Stomach (tissue), 9 donors: ENCODE measurements around the gene PRKCZ. TPM values are rescaled to one million over a fixed set of nuclear protein-coding genes. Genes with fewer than 3 reads are reported as not detected.

Experiments used
- DNase-seq, 2 donors: peaks; one replicate each; pipeline versions ENCODE4 v3.0.0 to v3.0.0-alpha.2; 2013 to 2019
- H3K27ac ChIP-seq, 5 donors: fragments of 200-600 bp in 4 of 5; sonication (generic) in 4 of 5; one replicate each; pipeline ENCODE4 v1.5.1; 2013 to 2019; ENCODE audit warnings: mild to moderate bottlenecking in 1 of 5, moderate library complexity in 1 of 5
- H3K27me3 ChIP-seq, 3 donors: fragments of 200-600 bp; sonication (generic); one replicate each; pipeline ENCODE4 v1.5.1; 2017 to 2019; ENCODE audit warnings: mixed run types in 1 of 3
- H3K36me3 ChIP-seq, 4 donors: fragments of 200-600 bp; sonication (generic); 1 replicate in 3 of 4; 2 replicates in 1 of 4; pipeline ENCODE4 v1.5.1; 2016 to 2019
- H3K4me1 ChIP-seq, 4 donors: fragments of 200-600 bp; sonication (generic); one replicate each; pipeline ENCODE4 v1.5.1; 2016 to 2019
- H3K4me3 ChIP-seq, 4 donors: fragments of 200-600 bp; sonication (generic) in 3 of 4; one replicate each; pipeline ENCODE4 v1.5.1; 2016 to 2019; ENCODE audit warnings: mild to moderate bottlenecking in 1 of 4
- H3K9me3 ChIP-seq, 4 donors: fragments of 200-600 bp; sonication (generic); one replicate each; pipeline ENCODE4 v1.5.1; 2016 to 2019
- CTCF ChIP-seq, 7 experiments: fragments of 450-650 bp in 4 of 7; fragments of 200-600 bp in 3 of 7; sonication (generic) in 3 of 7; IDR thresholded peaks; one replicate each; pipeline ENCODE4 v1.5.1; 2016 to 2019; ENCODE audit warnings: antibody characterized with exemption in 7 of 7, control low read depth in 2 of 7, mild to moderate bottlenecking in 1 of 7
- EP300 ChIP-seq: sonication (generic); formaldehyde crosslinking; IDR thresholded peaks from one replicate; pipeline ENCODE4 v1.6.1; 2017; ENCODE audit warnings: antibody characterized with exemption
- POLR2A ChIP-seq, 4 donors: fragments of 450-650 bp; IDR thresholded peaks; one replicate each; pipeline ENCODE4 v1.6.1; 2016; ENCODE audit warnings: antibody characterized with exemption in 4 of 4, control low read depth in 2 of 4, mild to moderate bottlenecking in 1 of 4, moderate library complexity in 1 of 4
- POLR2AphosphoS5 ChIP-seq, 3 donors: sonication (generic); formaldehyde crosslinking; IDR thresholded peaks; one replicate each; pipeline ENCODE4 v1.6.1; 2016; ENCODE audit warnings: antibody characterized with exemption in 3 of 3
- WGBS, 5 donors: extraction: QIAGEN DNeasy Blood & Tissue Kit in 3 of 5; methylation state at CpG; one replicate each; pipeline versions ENCODE4 v1.1.5 to v1.1.7; 2013 to 2018; 5-methylcytosine and 5-hydroxymethylcytosine counted together
- intact Hi-C: fragments of 100-400 bp; cut with DNase I; formaldehyde crosslinking; loops from one replicate; pipeline ENCODE4 v1.15.1; 2023; ENCODE audit warnings: low total_unique reads
- polyA plus RNA-seq, 3 donors: library from polyadenylated mRNA; stranded (reverse); fragments of 200-250 nt; gene quantifications; one replicate each; pipeline ENCODE4 v1.2.3, GENCODE V29; 2013
- total RNA-seq, 5 donors: library from RNA; depleted of rRNA; stranded (reverse); fragments of >200 nt; gene quantifications; one replicate each; pipeline versions ENCODE4 v1.1.0 to v1.2.3, GENCODE V29; 2014 to 2016
- donor health status: healthy with polysubstance abuse.
- donor health status: Bipolar disorder and iron deficiency.
- donor health status: healthy.

The PRKCZ gene
- total and polyA plus RNA-seq, 8 donors = 11.1 to 55.8 (median 25.5) TPM

- H3K4me3 ChIP-seq = no peak overlapping the region
- H3K9me3 ChIP-seq = peaks cover 2 to 17% (median 11%) of the 10 kb centered on the region in 4 donors
- H3K36me3 ChIP-seq = peaks cover 0 to 28% (median 20%) of the 10 kb centered on the region in 4 donors
- peaks cover 0 to 34% (median 0%) of the 10 kb centered on the region in 3 donors for H3K27me3 ChIP-seq
- WGBS, 5 donors = 89 to 93% (median 91%) methylated on average over 11 to 17 of the region's 17 CpGs
- no peak overlapping the region for H3K27ac ChIP-seq
- no peak for DNase-seq
- TF ChIP-seq CTCF (IDR thresholded peaks at IDR 0.05) (no peak), POLR2AphosphoS5 (IDR thresholded peaks at IDR 0.05) (no peak), EP300 (no peak), POLR2A (IDR thresholded peaks at IDR 0.05) (no peak)
- intact Hi-C loops = no loop called here
- H3K4me1 ChIP-seq = no peaks in the 10 kb centered on the region
Observed at GRCh38 chr1:2067981-2068380, 17.8 kb downstream of the PRKCZ start.

- H3K4me1 ChIP-seq = no peaks in the 10 kb centered on the region
- 89 to 95% (median 93%) methylated on average over 5 to 19 of the region's 19 CpGs for WGBS, 5 donors
- TF ChIP-seq EP300 = no peak
- no peak for TF ChIP-seq POLR2A (IDR thresholded peaks at IDR 0.05)
- no peak for TF ChIP-seq CTCF (IDR thresholded peaks at IDR 0.05)
- TF ChIP-seq POLR2AphosphoS5 (IDR thresholded peaks at IDR 0.05) = no peak
- DNase-seq = no peak
- H3K36me3 ChIP-seq = peaks cover 0 to 27% (median 22%) of the 10 kb centered on the region in 4 donors
- H3K27me3 ChIP-seq = peaks cover 0 to 43% (median 0%) of the 10 kb centered on the region in 3 donors
- H3K9me3 ChIP-seq = peaks cover 2 to 17% (median 11%) of the 10 kb centered on the region in 4 donors
- intact Hi-C loops = no loop called here
- H3K27ac ChIP-seq = no peak overlapping the region
- no peak overlapping the region for H3K4me3 ChIP-seq
Observed at GRCh38 chr1:2068951-2069350, 18.7 kb downstream of the PRKCZ start.

GRCh38 chr1:2070016-2070415, 19.8 kb downstream of the PRKCZ start:
- no peak for TF ChIP-seq EP300
- no peak for TF ChIP-seq POLR2AphosphoS5 (IDR thresholded peaks at IDR 0.05)
- no peak for TF ChIP-seq CTCF (IDR thresholded peaks at IDR 0.05)
- no peak for TF ChIP-seq POLR2A (IDR thresholded peaks at IDR 0.05)
- WGBS, 5 donors = 88 to 97% (median 92%) methylated on average over 10 to 11 of the region's 11 CpGs; no CpG with 5 or more reads in 1 of the 5 donors
- Histone ChIP-seq H3K27me3 (peaks cover 0 to 49% (median 0%) of the 10 kb centered on the region in 3 donors), H3K4me1 (no peaks in the 10 kb centered on the region), H3K36me3 (peaks cover 0 to 21% (median 15%) of the 10 kb centered on the region in 4 donors), H3K4me3 (no peak overlapping the region), H3K9me3 (peaks cover 0 to 6% (median 1%) of the 10 kb centered on the region in 4 donors), H3K27ac (no peak overlapping the region)
- DNase-seq = no peak
- intact Hi-C loops = no loop called here

- TF ChIP-seq POLR2A (IDR thresholded peaks at IDR 0.05) (no peak), CTCF (IDR thresholded peaks at IDR 0.05) (no peak), EP300 (no peak), POLR2AphosphoS5 (IDR thresholded peaks at IDR 0.05) (no peak)
- peaks cover 0 to 49% (median 0%) of the 10 kb centered on the region in 3 donors for H3K27me3 ChIP-seq
- no peak overlapping the region for H3K4me3 ChIP-seq
- H3K9me3 ChIP-seq = no peaks in the 10 kb centered on the region
- no peak overlapping the region for H3K27ac ChIP-seq
- no peaks in the 10 kb centered on the region for H3K4me1 ChIP-seq
- no peak for DNase-seq
- intact Hi-C loops = no loop called here
- peaks cover 0 to 21% (median 14%) of the 10 kb centered on the region in 4 donors for H3K36me3 ChIP-seq
- 86 to 95% (median 92%) methylated on average over 20 to 36 of the region's 36 CpGs for WGBS, 5 donors
Observed at GRCh38 chr1:2070800-2071530, 20.8 kb downstream of the PRKCZ start.
